Measurements from ENCODE around the gene DCC.

DCC gene

GRCh38 chr18:52730972-52731619, 391.1 kb downstream of the DCC start:
- Histone ChIP-seq H3K9ac (ENCODE audit: low read length) (no peak overlapping the region), H3K4me3 (ENCODE audit: low read length) (no peak overlapping the region), H3K4me1 (ENCODE audit: control insufficient read depth, insufficient read depth, low read length) (no peaks in the 10 kb centered on the region), H3K36me3 (ENCODE audit: control insufficient read depth, insufficient read depth, low read length) (no peaks in the 10 kb centered on the region), H3K9me3 (ENCODE audit: control insufficient read depth, low read length) (no peaks in the 10 kb centered on the region), H3K27me3 (ENCODE audit: control insufficient read depth, insufficient read depth, low read length) (no peaks in the 10 kb centered on the region)

GRCh38 chr18:52738946-52739345, 398.9 kb downstream of the DCC start:
- Histone ChIP-seq H3K36me3 (ENCODE audit: control insufficient read depth, insufficient read depth, low read length) (no peaks in the 10 kb centered on the region), H3K4me3 (ENCODE audit: low read length) (no peak overlapping the region), H3K9me3 (ENCODE audit: control insufficient read depth, low read length) (no peaks in the 10 kb centered on the region), H3K4me1 (ENCODE audit: control insufficient read depth, insufficient read depth, low read length) (no peaks in the 10 kb centered on the region), H3K9ac (ENCODE audit: low read length) (no peak overlapping the region), H3K27me3 (ENCODE audit: control insufficient read depth, insufficient read depth, low read length) (no peaks in the 10 kb centered on the region)

- Histone ChIP-seq H3K4me3 (ENCODE audit: low read length) (no peak overlapping the region), H3K9me3 (ENCODE audit: control insufficient read depth, low read length) (no peaks in the 10 kb centered on the region), H3K4me1 (ENCODE audit: control insufficient read depth, insufficient read depth, low read length) (no peaks in the 10 kb centered on the region), H3K27me3 (ENCODE audit: control insufficient read depth, insufficient read depth, low read length) (no peaks in the 10 kb centered on the region), H3K9ac (ENCODE audit: low read length) (no peak overlapping the region), H3K36me3 (ENCODE audit: control insufficient read depth, insufficient read depth, low read length) (no peaks in the 10 kb centered on the region)
Measured at GRCh38 chr18:52746986-52747385, 407.0 kb downstream of the DCC start.

- no peaks in the 10 kb centered on the region for H3K36me3 ChIP-seq (ENCODE audit: control insufficient read depth, insufficient read depth, low read length)
- no peaks in the 10 kb centered on the region for H3K9me3 ChIP-seq (ENCODE audit: control insufficient read depth, low read length)
- H3K4me1 ChIP-seq (ENCODE audit: control insufficient read depth, insufficient read depth, low read length), result no peaks in the 10 kb centered on the region
Measured at GRCh38 chr18:52747869-52748268, 407.9 kb downstream of the DCC start.

GRCh38 chr18:52748343-52748742, 408.3 kb downstream of the DCC start:
- Histone ChIP-seq H3K27me3 (ENCODE audit: control insufficient read depth, insufficient read depth, low read length) (no peaks in the 10 kb centered on the region), H3K36me3 (ENCODE audit: control insufficient read depth, insufficient read depth, low read length) (no peaks in the 10 kb centered on the region), H3K4me1 (ENCODE audit: control insufficient read depth, insufficient read depth, low read length) (no peaks in the 10 kb centered on the region), H3K9ac (ENCODE audit: low read length) (no peak overlapping the region), H3K9me3 (ENCODE audit: control insufficient read depth, low read length) (no peaks in the 10 kb centered on the region), H3K4me3 (ENCODE audit: low read length) (no peak overlapping the region)

More at GRCh38 chr18:52747869-52748268, 407.9 kb downstream of the DCC start:
- H3K9ac ChIP-seq (ENCODE audit: low read length), result no peak overlapping the region
- H3K27me3 ChIP-seq (ENCODE audit: control insufficient read depth, insufficient read depth, low read length), result no peaks in the 10 kb centered on the region
- no peak overlapping the region for H3K4me3 ChIP-seq (ENCODE audit: low read length)

GRCh38 chr18:52749542-52749941, 409.5 kb downstream of the DCC start:
- no peaks in the 10 kb centered on the region for H3K36me3 ChIP-seq (ENCODE audit: control insufficient read depth, insufficient read depth, low read length)
- H3K4me3 ChIP-seq (ENCODE audit: low read length), result no peak overlapping the region
- no peaks in the 10 kb centered on the region for H3K27me3 ChIP-seq (ENCODE audit: control insufficient read depth, insufficient read depth, low read length)
- H3K9me3 ChIP-seq (ENCODE audit: control insufficient read depth, low read length), result no peaks in the 10 kb centered on the region
- no peak overlapping the region for H3K9ac ChIP-seq (ENCODE audit: low read length)
- no peaks in the 10 kb centered on the region for H3K4me1 ChIP-seq (ENCODE audit: control insufficient read depth, insufficient read depth, low read length)

GRCh38 chr18:52750995-52751394, 411.0 kb downstream of the DCC start:
- H3K4me3 ChIP-seq (ENCODE audit: low read length), result no peak overlapping the region
- no peaks in the 10 kb centered on the region for H3K9me3 ChIP-seq (ENCODE audit: control insufficient read depth, low read length)
- H3K27me3 ChIP-seq (ENCODE audit: control insufficient read depth, insufficient read depth, low read length), result no peaks in the 10 kb centered on the region
- no peak overlapping the region for H3K9ac ChIP-seq (ENCODE audit: low read length)
- H3K36me3 ChIP-seq (ENCODE audit: control insufficient read depth, insufficient read depth, low read length), result no peaks in the 10 kb centered on the region
- no peaks in the 10 kb centered on the region for H3K4me1 ChIP-seq (ENCODE audit: control insufficient read depth, insufficient read depth, low read length)

GRCh38 chr18:52764316-52764715, 424.3 kb downstream of the DCC start:
- Histone ChIP-seq H3K9ac (ENCODE audit: low read length) (no peak overlapping the region), H3K36me3 (ENCODE audit: control insufficient read depth, insufficient read depth, low read length) (no peaks in the 10 kb centered on the region), H3K4me3 (ENCODE audit: low read length) (no peak overlapping the region), H3K4me1 (ENCODE audit: control insufficient read depth, insufficient read depth, low read length) (no peaks in the 10 kb centered on the region), H3K27me3 (ENCODE audit: control insufficient read depth, insufficient read depth, low read length) (no peaks in the 10 kb centered on the region), H3K9me3 (ENCODE audit: control insufficient read depth, low read length) (no peaks in the 10 kb centered on the region)

GRCh38 chr18:52766002-52766545, 426.1 kb downstream of the DCC start:
- Histone ChIP-seq H3K9ac (ENCODE audit: low read length) (no peak overlapping the region), H3K4me3 (ENCODE audit: low read length) (no peak overlapping the region), H3K27me3 (ENCODE audit: control insufficient read depth, insufficient read depth, low read length) (no peaks in the 10 kb centered on the region), H3K9me3 (ENCODE audit: control insufficient read depth, low read length) (no peaks in the 10 kb centered on the region), H3K4me1 (ENCODE audit: control insufficient read depth, insufficient read depth, low read length) (no peaks in the 10 kb centered on the region), H3K36me3 (ENCODE audit: control insufficient read depth, insufficient read depth, low read length) (no peaks in the 10 kb centered on the region)

- no peaks in the 10 kb centered on the region for H3K27me3 ChIP-seq (ENCODE audit: control insufficient read depth, insufficient read depth, low read length)
- no peaks in the 10 kb centered on the region for H3K9me3 ChIP-seq (ENCODE audit: control insufficient read depth, low read length)
- no peak overlapping the region for H3K4me3 ChIP-seq (ENCODE audit: low read length)
- no peaks in the 10 kb centered on the region for H3K4me1 ChIP-seq (ENCODE audit: control insufficient read depth, insufficient read depth, low read length)
- H3K9ac ChIP-seq (ENCODE audit: low read length), result no peak overlapping the region
- H3K36me3 ChIP-seq (ENCODE audit: control insufficient read depth, insufficient read depth, low read length), result no peaks in the 10 kb centered on the region
Measured at GRCh38 chr18:52781113-52781512, 441.1 kb downstream of the DCC start.

GRCh38 chr18:52791321-52791720, 451.3 kb downstream of the DCC start:
- Histone ChIP-seq H3K36me3 (ENCODE audit: control insufficient read depth, insufficient read depth, low read length) (no peaks in the 10 kb centered on the region), H3K4me3 (ENCODE audit: low read length) (no peak overlapping the region), H3K9me3 (ENCODE audit: control insufficient read depth, low read length) (no peaks in the 10 kb centered on the region), H3K9ac (ENCODE audit: low read length) (no peak overlapping the region), H3K27me3 (ENCODE audit: control insufficient read depth, insufficient read depth, low read length) (no peaks in the 10 kb centered on the region), H3K4me1 (ENCODE audit: control insufficient read depth, insufficient read depth, low read length) (no peaks in the 10 kb centered on the region)

GRCh38 chr18:52812834-52813233, 472.8 kb downstream of the DCC start:
- Histone ChIP-seq H3K36me3 (ENCODE audit: control insufficient read depth, insufficient read depth, low read length) (no peaks in the 10 kb centered on the region), H3K27me3 (ENCODE audit: control insufficient read depth, insufficient read depth, low read length) (no peaks in the 10 kb centered on the region), H3K9me3 (ENCODE audit: control insufficient read depth, low read length) (no peaks in the 10 kb centered on the region)

More at GRCh38 chr18:52812834-52813233, 472.8 kb downstream of the DCC start:
- Histone ChIP-seq H3K9ac (ENCODE audit: low read length) (no peak overlapping the region), H3K4me3 (ENCODE audit: low read length) (no peak overlapping the region), H3K4me1 (ENCODE audit: control insufficient read depth, insufficient read depth, low read length) (no peaks in the 10 kb centered on the region)
